SH-SY5Y (cell line): ENCODE measurements around the gene THADA.

Experiments
- GATA2 ChIP-seq: IDR thresholded peaks from 2 replicates; pipeline ENCODE4 v1.6.1; 2011; ENCODE audit warnings: mild to moderate bottlenecking, low read depth, low read length
- GATA3 ChIP-seq: IDR thresholded peaks from 2 replicates; pipeline ENCODE4 v1.6.1; 2011; ENCODE audit warnings: low read depth, mild to moderate bottlenecking, low read length, moderate library complexity

- TF ChIP-seq GATA2 (no peak), GATA3 (no peak)
Measured at GRCh38 chr2:43459446-43460173, 136.2 kb downstream of the THADA start.
